Activated CD8-positive, alpha-beta memory T cell treated with anti-CD3 and anti-CD28 coated beads, Interleukin-2, amount 50 U/mL, for 1 hour (primary cell): ENCODE measurements around the gene ZNF574.

ENCODE experiments used
- DNase-seq: peaks from one replicate; pipeline ENCODE4 v3.0.0-alpha.2; 2020; ENCODE audit errors: extremely low read depth

ZNF574 gene

DNA sequence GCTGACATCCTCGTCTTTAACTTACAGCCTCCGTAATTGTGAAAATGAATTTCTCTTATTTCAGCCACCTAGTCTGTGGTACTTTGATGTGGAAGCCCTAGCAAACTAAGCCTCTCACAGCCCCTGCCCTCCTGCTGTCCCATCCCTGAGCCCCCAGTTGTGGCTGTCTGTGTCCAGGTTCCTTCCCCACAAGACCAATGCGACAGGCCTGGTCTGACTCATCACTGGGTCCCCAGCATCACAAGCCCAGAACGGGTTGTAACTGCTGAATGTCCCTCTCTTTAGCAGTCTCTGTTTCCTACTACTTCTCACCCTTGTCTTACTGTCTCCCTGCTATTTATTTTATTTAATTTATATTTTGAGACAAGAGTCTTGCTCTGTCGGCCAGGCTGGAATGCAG, 50.6 kb downstream of the ZNF574 start:
- DNase-seq, result no peak

DNA sequence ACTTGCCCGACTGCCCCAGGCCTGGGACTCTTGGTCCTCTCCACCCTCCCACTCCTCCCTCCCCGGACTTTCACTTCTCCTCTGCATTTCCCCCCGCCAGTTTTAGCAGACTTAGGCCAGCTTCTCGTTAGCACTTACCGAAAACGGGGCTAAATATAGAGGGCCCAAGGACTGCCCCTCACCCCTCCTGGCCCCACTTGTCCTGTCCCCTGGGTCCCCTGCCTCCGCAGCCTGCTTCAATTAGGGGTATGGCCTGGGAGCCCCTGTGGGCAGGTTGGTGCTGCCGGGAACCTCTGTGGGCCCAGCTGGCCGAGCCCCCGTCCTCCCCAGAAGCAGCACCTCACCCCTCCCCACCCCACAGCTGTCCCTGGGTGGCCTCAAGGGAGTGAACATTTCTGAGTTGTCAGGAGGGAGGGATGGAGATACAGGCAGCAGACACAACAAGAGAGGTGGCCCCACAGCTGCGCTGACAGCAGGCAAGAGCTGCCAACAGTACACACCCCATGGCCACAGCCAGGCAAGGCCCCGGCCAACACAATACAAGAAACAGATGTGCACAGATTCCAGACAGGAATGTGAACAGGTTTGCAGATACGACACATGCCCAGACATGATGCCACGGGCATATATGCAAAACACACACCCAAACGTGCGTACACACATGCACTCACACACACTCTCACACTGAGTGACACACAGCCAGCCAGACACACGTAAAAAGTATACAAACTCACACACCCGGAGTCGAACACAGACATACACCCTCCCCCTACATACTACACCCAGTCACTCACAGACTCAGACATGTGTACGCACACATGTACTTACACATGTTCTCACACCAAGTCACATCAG, 53.7 kb downstream of the ZNF574 start:
- DNase-seq, result no peak

DNA sequence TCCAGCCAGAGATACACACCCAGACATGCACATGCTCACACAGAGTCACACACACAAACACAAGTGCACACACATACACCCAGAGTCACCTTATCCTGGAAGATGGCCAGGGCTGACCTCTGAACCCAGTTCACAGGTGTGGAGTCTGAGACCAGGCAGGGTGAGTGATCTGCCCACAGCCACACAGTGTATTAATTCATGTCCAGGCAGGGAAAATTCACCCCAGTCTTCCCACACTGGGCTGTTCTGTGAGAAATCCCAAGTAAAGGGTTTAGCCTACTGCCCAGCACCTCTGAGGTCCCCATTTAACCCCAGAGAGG, 54.2 kb downstream of the ZNF574 start:
- no peak for DNase-seq
